Activated T-helper 1 cell treated with Interleukin-2 at 50 U/mL for 16 hours (primary cell): ENCODE results near the gene GSTK1.

Experiments used
- DNase-seq: peaks from one replicate; pipeline ENCODE4 v3.0.0-alpha.2; 2020; ENCODE audit warnings: low read depth

The GSTK1 gene

GRCh38 chr7:143299346-143299745 lies 36.1 kb downstream of the GSTK1 start:
- no peak for DNase-seq

DNA sequence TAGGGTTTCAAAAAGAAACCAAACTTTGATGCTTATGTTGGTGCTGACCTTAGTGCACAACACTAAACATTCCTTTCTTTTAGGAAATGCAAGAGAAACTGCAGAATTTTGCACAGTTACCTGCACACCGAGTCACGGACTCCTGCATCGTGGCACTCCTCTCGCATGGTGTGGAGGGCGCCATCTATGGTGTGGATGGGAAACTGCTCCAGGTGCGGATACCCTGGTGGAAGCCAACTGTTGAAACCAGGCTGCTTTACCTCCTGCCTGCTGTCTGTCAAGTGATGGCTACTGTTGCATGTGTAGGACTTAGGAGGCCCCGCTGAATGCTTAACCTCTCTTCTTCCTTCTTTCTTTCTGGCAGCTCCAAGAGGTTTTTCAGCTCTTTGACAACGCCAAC lies 36.6 kb downstream of the GSTK1 start:
- DNase-seq: peak; percentile 48

- no peak for DNase-seq
Measured at GRCh38 chr7:143300959-143301935, 38.0 kb downstream of the GSTK1 start.

- no peak for DNase-seq
Measured at GRCh38 chr7:143303733-143304132, 40.5 kb downstream of the GSTK1 start.

DNA sequence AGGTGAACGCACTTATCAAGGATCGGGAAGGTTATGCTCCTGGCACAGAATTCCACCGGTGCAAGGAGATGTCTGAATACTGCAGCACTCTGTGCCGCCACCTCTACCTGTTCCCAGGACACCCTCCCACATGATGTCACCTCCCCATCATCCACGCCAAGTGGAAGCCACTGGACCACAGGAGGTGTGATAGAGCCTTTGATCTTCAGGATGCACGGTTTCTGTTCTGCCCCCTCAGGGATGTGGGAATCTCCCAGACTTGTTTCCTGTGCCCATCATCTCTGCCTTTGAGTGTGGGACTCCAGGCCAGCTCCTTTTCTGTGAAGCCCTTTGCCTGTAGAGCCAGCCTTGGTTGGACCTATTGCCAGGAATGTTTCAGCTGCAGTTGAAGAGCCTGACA lies 41.7 kb downstream of the GSTK1 start:
- DNase-seq: no peak

GRCh38 chr7:143305423-143306070 lies 42.3 kb downstream of the GSTK1 start:
- DNase-seq: peak; percentile 40

DNA sequence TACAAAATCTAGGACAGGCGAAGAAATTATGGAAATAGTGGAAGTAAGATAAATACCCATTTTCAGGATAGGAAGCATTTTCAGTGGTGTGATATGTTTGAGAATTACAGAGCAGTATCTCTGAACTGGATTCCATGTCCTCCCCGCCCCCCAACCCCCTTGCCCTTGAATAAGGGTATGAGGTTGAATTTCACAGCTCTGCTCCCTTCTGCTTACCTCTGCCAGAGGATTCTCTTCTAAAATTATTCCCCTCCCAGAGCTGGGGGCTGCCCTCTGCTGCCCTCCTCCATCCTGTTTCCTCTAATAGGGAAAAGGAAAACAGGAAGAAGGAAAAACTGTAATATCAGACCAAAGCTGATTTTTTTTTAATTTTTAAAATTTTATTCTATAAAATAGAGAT lies 45.4 kb downstream of the GSTK1 start:
- no peak for DNase-seq

GRCh38 chr7:143314127-143314526 lies 50.9 kb downstream of the GSTK1 start:
- no peak for DNase-seq

- no peak for DNase-seq
Measured at GRCh38 chr7:143315776-143316175, 52.5 kb downstream of the GSTK1 start, which contains the start of gene CLCN1. CLCN1 (plus strand) TSS chr7:143316111; CDS start chr7:143316213, 102 bp downstream.

DNA sequence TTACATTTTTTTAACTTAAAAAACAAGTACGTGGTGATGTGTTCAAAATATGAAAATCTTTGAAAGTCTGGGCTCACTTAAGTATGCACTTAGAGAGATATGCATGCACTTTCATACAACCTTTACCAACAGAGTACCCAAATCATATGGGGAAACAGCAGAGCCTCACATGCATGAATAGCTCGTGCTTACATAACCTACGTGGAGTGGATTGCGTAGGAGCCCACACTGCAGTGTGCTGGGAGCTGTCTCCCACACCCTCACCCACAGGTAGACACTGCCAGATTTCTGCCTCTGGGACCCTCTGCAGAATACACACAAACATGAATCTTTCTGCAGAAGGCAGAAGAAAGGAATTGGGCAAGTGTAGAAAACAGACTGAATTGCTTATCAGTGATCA lies 53.3 kb downstream of the GSTK1 start:
- DNase-seq: no peak

DNA sequence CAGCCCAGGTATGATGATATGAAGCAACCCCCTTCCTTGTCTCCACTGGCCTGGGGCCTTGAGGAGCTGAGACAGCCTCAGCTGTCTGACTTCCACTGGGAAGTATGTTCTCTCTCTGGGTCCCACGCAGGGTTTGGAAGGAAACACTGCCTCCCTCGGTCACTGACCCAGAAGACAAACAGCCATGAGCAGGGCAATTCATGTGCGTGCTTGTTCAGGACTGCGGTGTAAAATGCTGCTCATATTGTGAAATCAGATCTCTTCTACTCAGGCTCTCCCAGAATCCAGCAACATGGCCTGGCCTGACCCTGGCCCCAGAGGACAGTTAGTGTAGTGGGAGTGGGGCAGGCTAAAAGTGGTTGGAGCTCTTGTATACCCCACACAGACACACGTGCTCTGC lies 55.4 kb downstream of the GSTK1 start:
- no peak for DNase-seq
